ACHN (cell line): ENCODE measurements around the gene P4HA2.

Experiments used
- DNase-seq: peaks from one replicate; pipeline ENCODE4 v3.0.0-alpha.2; 2015
- in situ Hi-C: cut with HindIII; loops from 2 replicates; pipeline ENCODE4 v1.10.0; 2017; ENCODE audit warnings: low sequenced_read_pairs, low pct_ligation_motif_present, low pct_unique_long_range_greater_than_20kb

The P4HA2 gene

DNA sequence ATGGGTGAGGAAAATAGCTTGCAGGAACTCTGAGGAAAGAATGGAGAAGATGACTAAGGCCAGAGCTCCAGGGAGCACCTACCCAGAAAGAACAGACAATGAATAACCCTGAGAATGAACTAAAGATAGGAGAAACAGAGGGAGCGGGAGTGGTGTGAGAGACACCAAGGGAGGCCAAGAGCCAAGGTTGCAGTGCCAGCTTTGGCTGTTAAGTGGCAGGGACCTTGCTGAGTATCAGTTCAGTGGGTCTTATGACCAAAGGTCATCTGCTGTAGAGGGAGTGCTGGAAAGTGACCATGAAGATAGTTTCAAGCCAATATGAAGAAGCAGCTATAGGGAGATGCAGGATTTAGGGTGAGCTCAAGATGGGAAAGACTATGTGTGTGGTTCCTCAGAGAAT, 16.7 kb downstream of the P4HA2 start:
- in situ Hi-C loops = no loop called here

DNA sequence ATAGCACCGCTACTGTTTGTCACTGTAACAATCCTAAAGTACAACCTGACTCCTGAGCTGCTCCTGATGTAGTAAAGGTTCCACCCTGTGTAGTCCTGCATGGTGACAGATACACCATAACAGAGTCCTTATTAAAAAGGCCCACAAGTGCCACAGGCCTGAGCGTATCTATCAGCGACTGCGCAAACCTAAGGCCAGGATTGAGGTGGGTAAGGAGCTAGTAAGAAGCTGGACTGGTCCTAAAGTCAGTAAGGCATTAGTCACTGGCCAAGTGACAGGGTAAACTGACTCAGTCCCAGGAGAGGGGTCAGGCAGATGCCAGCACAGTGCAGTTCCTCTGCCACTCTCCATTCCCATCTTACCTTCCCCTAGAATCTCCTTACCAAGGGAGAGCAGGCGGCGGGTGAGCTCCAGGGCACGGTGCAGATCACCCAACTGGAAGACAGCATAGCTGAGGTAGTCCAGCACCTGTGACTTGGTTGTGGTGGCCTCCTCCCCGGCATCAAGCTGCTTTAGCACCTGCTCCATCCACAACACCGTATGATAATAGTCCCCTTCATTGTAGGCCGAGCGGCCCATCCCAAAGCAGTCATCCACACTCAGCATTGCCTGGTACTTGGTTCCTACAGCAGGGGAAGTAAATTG, 17.6 kb downstream of the P4HA2 start:
- DNase-seq = no peak
- in situ Hi-C loops = no loop called here

More for the DNA sequence above, 16.7 kb downstream of the P4HA2 start:
- DNase-seq = no peak

DNA sequence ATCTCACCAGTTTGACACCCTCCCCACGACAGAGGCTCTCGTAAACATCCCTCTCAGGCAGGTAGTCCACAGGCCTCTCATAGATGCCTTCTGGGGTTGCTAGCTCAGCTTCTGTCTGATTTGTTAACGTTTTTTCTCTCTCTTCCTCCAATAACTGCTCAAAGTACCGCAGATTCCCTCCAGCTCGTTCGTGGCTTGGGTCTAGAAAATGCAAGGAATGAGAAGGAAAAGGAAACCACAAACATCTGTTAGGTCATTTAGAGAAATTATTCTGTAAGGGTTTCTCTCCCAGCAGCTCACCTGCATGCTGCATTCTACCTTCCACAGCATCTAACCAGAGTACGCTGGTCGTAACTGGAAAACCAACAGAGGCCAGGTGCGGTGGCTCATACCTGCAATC, 18.5 kb downstream of the P4HA2 start:
- DNase-seq = no peak
- in situ Hi-C loops = no loop called here

DNA sequence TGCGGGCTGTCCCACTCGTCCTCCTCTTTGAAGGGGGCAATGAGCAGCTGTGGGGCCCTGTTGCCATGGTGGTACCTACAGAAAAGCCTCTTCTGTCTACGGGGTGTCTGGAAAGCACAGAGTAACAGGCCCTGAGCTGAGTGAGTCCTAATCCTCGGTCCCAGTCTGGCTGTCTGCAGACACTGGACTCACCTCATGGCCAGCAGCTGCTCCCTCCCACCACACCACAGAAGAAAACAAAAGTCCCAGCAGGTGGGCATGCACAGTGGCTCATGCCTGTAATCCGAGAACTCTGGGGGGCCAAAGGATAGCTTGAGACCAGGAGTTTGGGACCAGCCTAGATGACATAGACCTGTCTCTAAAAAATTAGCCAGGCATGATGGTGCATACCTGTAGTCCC, 19.9 kb downstream of the P4HA2 start:
- in situ Hi-C loops = no loop called here

DNA sequence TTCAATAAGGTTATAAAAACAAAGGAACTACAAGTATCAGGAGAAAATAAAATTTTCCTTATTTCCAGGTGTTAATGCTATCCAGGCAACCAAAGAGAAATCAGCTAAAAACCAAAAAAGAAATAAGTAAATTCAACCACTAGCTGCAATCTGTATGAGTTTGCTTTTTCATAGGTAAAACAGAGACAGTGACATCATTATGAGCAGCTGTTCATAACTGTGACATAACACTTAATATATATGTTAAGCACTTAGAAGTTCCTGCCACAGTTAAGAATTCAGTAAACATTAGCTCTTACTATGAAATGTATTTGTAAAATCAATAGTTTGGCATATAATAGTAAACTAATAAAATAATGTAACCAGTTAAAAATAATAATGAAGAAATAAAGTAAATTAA, 20.9 kb downstream of the P4HA2 start:
- DNase-seq = no peak
- in situ Hi-C loops = no loop called here

More for the DNA sequence above, 19.9 kb downstream of the P4HA2 start:
- DNase-seq = no peak

DNA sequence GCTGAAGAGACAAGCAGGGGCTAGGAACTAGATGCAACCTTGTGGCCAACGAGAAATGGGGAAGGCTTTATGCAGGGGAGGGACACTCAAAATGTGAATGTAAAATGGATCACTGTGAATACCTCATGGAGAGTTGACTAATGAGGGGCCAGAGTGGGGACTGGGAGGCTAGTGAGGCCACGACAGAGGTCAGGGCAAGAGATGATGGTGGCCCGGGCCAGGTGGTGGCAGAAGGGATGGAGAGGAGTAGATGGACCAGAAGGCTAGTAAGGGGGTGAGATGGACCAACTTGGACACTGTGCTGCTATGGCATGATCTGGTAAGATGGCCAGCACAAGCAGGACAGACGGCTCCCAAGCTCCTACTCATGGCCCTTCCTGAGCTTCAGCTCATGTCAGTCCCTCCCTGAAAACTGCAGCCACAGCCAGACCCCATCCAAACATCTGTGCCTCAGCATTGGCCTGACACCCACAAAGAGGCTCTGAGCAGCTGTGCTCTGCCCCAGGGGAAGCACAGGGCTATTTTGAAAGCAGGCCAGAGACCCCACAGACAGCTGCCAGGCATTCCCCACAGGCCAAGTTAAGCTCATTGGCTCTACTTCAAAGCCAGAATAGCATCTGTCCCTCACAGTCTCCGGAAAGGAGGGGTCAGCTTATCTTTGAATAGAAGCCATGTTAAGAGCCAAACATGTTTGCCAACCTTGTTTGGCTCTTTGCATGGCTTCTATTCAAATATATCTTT, 22.1 kb downstream of the P4HA2 start:
- in situ Hi-C loops = no loop called here
- DNase-seq = no peak

DNA sequence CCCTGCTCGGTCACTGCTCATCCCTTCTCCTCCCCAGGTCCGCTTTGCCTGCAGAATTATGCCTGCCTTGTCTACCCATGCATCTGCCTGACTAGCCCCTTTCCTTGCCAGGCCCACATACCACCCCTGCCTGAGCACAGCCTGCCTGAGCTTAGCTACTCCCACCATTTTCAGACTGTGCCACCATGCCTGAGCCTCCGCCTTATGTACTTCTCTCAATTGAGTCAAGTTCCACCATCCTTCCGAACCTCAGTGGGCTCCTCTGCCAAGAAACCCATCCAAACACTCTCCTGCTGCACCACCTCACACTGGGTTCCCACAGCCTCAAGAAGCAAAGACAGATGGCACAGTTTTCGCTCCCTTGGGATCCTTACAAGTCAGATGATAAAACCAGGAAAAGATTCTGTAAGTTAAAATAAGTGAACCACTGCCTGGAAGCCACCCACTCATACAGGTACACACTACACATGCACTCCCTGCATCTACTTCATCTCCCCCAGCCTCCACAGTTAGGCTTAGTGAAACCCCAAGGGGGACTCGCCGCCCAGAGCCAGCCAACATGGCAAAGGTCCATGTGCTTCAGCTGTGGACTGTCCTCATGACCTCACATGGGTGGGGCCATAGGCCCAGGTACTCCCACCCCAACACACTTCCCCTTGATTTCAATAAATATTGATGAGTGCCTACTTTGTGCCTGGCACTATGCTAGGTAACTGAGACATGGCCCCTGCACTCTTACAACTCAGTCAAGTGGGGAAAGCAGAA, 23.1 kb downstream of the P4HA2 start:
- in situ Hi-C loops = no loop called here

DNA sequence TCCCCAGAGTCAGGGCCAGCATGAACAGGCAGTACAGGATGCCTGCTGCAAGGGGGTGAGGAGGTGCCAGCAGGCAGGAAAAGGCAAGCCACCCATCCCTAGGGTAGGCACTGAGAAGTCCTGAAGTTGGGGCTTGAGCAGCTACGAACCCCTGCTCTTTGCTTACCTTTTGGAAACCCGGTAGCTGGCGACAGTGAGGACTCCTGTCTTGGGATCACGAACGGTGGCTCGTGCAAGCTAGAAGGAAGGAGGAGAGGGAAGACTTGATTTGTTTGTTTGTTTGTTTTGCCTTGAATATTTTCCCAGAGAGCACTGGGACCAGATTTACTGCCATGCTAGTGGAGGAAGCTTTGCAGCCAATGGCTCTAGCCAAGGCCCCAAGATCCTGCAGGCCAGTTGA, 23.7 kb downstream of the P4HA2 start:
- DNase-seq = no peak
- in situ Hi-C loops = no loop called here

More for the DNA sequence above, 23.1 kb downstream of the P4HA2 start:
- DNase-seq = no peak

DNA sequence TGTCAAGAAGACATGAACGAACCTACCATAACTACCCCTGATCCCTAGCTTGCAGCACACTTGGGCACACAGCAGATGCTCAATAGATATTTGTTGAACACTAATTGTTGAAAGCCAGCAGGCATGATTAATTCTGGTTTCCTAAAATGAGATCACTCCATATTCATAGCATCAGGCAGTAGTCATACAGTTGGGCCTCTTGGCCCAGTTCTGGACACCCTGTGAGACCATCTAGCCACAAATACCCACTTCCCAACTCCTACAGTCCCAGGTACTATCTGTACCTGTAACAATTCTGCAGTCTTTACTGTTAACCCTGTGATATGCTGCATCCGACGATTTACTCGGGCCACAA, 24.2 kb downstream of the P4HA2 start:
- no peak for DNase-seq
- in situ Hi-C loops = no loop called here

DNA sequence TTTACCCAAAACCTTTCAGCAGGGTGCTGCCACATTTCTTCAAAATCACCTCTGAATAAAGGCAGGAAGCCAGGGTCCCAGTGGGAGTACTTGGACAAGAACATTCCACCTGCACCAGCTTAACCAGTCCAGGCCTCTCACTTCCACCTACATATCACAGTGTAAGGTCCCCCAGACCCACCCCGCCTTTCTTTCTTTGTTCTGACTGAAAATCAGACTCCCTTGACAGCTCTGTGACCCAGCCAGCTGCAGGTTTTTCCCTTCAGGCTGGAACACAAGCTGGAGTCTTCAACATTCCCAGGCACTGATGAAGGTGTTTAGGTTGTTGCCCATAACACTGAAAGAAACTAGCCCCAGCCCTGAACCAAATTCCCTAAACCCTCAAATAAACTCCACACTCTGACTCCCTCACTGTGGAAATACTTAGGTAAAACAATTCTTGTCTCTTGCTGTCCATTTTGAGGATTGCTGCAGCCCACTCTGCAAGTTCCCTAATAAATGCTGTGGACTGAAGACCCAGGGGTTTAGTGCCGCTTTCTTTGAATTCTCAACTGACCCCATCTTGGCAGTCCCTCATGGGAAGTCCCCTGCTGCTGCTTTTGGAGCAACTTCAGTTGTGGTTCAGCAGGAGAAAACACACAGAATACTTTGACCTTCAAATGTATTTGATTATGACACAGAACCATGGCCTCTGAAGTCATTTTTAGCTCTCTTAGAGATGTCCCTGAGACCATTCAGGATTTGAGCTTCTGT, 24.8 kb downstream of the P4HA2 start:
- in situ Hi-C loops = no loop called here
- DNase-seq = no peak

DNA sequence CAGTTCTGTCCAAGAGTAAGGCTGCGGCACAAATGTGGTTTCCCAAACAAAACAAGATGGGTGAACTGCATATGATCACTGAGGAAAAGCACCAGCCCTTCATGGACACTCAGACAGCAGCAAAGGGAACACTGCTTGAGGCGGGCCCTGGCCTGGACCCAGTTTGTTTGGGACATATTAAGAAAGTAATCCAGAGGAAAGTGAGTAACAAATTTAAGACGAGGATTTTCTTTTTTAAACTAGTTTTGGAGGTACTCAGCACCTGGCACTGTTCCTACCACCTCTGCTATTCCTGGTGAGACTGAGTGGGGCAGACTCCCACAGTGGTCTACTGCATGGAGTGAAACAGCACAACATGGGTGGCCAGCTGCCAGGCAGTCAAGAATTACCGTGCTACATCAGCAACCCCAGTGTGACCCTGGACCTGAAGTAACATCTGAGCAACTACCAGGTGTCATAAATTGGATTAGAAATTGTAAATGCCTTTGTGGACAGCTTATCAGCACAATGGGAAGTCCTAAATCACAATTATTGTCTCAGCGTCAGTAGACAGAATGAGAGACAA, 28.5 kb downstream of the P4HA2 start:
- no peak for DNase-seq
- in situ Hi-C loops = no loop called here

DNA sequence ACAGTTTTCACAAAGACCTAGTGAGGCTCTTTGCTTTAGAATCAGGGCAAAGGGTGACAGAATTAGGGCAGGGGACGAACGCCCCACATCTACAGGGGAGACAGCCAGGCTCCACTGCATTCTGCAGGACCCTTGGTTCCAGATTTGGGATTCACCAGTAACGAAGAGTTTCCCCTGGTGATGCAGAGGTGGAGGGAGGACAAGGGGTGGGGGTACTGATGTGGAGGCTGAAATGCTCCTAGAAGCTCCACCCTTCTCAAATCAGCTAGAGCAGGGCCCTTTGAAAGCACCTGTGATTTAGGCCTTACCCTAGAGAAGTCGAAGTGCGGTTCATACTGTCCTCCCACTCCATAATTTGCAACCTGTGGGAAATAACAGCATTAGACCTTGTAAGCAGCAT, 29.1 kb downstream of the P4HA2 start:
- no peak for DNase-seq
- in situ Hi-C loops = no loop called here

DNA sequence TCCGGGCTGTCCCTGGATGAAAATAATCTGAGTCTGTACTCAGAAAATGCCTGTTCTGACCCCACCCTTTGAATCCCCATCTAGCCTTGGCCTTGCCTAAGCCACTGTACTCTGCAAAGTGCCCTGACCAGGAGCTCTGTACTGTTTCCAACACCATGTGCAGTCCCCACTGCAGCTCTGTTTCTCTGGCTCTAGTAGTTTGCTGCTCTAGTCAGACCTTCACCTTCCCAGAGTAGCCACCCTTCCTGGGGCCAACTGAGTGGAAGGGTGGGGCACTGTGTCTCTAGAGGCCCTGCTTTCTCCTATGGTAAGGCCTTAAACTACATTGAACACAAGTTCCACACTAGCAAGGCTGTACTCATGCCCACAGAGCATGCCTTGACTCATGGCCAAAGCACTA, 31.9 kb downstream of the P4HA2 start:
- in situ Hi-C loops = no loop called here
- no peak for DNase-seq

DNA sequence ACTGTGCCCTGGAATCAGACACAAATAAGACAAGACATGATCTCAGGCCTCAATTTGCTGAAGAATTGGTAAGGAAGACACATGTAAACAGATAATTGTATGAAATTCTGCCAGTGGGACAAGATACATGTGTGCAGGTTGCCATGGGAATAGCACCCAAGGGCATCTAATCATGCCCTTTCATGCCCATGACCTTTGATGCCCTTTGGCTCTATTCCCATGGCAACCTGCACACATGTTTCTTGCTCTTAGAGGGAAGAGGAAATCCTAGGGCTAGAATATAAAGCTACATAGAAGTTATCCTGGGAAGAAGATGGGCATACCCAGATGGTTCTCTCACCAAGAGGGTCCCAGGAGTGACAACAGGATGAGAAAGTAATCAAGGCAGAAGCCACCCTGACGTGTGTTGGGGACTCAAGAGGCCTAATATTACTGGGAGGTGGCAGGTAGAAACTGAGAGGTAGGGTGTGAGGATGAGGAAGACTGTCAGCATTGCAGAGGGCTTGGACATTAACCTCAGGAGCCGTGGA, 34.4 kb downstream of the P4HA2 start:
- DNase-seq = no peak
- in situ Hi-C loops = no loop called here

DNA sequence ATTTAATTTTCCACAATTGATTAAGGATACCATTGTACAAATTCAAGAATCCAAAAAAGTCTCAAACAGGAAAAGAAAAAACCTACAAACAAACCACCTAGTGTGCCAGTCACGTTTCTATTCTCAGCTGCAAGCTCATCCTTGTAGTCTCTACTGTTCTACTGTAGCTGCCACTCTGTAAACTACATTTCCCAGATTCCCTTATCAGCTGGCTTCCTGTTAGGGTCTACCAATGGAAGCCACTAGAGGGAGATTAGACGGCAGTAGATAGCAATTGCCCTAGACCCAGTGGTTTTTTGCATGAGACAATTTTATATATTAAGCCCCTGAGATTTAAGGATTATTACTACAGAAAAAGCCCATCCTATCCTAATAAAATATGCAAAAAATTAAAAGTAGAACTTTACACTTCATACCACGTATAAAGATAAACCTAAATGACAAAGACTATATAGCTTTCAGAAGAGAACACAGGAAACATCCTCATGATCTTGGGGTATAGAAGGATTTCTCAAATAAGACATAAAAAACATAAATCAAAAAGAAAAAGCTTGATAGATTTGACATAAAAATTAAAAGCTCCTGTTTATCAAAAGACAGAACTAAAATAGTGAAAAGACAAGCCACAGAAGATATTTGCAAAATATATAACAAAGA, 37.4 kb downstream of the P4HA2 start:
- in situ Hi-C loops = no loop called here
- DNase-seq = peak; percentile 70

DNA sequence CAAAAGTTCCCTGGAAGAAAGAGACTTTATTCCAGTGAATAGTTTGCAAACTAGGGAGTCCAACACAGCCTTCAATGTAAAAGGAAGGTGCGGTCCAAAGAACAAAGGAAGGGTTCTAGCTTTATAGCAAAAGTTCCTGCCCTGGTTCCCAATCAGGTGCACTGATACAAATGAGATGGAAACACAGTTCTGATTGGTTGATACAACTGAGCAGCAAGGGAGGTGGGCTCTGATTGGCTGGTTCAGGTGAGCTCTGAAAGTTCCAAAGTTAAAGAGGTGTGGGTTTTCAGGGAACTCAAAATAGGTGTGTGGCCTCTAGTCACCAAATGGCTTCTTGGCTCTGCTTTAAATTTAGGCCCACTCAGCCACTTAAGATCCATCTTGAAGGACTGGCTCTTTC, 43.1 kb downstream of the P4HA2 start:
- no peak for DNase-seq
- in situ Hi-C loops = no loop called here

DNA sequence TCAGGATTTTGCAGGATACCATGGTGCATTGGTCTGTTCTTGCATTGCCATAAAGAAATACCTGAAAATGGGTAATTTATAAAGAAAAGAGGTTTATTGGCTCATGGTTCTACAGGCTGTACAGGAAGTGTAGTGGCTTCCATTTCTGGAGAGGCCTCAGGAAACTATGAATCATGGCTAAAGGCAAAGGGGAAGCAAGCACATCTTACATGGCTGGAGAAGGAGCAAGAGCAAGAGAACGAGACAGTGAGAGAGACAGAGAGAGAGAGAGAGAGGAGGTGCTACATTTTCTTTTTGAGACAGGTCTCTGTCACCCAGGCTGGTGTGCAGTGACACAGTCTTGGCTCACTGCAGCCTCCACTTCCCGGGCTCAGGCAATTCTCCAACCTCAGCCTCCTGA, 43.9 kb downstream of the P4HA2 start:
- no peak for DNase-seq
- in situ Hi-C loops = no loop called here

DNA sequence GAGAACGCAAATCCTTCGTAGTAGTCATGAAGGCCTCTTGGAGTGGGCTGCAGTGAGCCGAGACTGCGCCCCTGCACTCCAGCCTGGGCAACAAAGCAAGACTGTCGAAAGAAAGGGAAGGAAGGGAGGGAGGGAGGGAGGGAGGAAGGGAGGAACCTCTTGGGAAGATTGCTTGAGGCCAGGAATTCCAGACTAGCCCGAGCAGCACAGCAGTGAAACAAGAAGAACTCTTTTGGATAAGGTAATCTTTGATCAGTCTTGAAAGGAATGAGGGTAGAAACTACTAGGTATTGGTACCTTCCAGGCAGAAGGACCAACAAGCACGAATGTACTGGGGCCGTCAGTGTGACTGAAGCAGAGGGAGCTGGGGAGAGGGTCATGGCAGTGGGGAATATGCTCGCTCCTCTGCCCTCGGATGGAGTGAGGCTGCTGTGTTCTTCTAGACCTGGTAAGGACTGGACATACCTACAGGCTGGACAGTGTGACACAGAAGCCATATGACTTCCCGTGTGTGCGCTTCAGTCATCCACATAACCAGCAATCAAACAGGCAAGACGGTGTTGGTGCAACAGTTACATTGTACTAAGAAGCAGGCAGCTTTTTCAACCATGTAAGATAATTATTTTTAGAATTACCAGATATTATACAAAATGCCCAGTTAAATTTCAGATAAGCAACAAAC, 45.2 kb downstream of the P4HA2 start:
- in situ Hi-C loops = no loop called here
- DNase-seq = no peak
